AG10803 (cell line): Measurements from ENCODE around the gene IL1RL1.

Experiments
- DNase-seq: peaks from one replicate; pipeline ENCODE4 v3.0.0; 2010; ENCODE audit warnings: low read depth
- H3K4me3 ChIP-seq: 2 replicates; pipeline ENCODE4 v1.5.1; 2011; ENCODE audit warnings: mild to moderate bottlenecking, low read length, control low read depth
- TF ChIP-seq, protein P1 (sequence below): conservative IDR thresholded peaks from 2 replicates; pipeline ENCODE4 v1.5.1; 2011; ENCODE audit warnings: mild to moderate bottlenecking, low read length, control low read depth, inconsistent platforms

Gene IL1RL1

GRCh38 chr2:102387763-102388546, 76.6 kb downstream of the IL1RL1 start:
- no peak overlapping the region for H3K4me3 ChIP-seq
- DNase-seq: no peak
- TF ChIP-seq, protein P1, sequence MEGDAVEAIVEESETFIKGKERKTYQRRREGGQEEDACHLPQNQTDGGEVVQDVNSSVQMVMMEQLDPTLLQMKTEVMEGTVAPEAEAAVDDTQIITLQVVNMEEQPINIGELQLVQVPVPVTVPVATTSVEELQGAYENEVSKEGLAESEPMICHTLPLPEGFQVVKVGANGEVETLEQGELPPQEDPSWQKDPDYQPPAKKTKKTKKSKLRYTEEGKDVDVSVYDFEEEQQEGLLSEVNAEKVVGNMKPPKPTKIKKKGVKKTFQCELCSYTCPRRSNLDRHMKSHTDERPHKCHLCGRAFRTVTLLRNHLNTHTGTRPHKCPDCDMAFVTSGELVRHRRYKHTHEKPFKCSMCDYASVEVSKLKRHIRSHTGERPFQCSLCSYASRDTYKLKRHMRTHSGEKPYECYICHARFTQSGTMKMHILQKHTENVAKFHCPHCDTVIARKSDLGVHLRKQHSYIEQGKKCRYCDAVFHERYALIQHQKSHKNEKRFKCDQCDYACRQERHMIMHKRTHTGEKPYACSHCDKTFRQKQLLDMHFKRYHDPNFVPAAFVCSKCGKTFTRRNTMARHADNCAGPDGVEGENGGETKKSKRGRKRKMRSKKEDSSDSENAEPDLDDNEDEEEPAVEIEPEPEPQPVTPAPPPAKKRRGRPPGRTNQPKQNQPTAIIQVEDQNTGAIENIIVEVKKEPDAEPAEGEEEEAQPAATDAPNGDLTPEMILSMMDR: no peak

DNA sequence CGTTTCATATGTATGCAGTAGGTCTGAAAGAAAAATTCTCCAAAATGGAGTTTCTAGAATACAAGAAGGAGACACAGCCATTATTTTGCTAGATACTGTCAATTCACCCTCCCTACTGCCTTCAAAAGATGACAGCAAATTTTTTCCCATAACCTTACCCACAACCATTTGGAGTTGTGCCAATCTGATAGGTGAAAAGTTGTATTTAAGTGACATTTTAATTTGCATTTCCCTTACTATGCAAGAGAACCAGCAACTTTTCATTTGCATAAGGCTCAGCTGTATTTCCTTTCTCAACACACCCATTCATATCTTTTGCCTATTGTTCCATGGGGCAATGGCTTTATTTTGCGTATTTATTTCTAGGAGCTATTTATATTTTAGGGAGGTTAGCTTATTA, 80.2 kb downstream of the IL1RL1 start:
- no peak overlapping the region for H3K4me3 ChIP-seq
- DNase-seq: no peak
- TF ChIP-seq, protein P1: no peak

GRCh38 chr2:102392096-102392495, 80.7 kb downstream of the IL1RL1 start:
- no peak overlapping the region for H3K4me3 ChIP-seq
- no peak for DNase-seq
- TF ChIP-seq, protein P1: no peak

DNA sequence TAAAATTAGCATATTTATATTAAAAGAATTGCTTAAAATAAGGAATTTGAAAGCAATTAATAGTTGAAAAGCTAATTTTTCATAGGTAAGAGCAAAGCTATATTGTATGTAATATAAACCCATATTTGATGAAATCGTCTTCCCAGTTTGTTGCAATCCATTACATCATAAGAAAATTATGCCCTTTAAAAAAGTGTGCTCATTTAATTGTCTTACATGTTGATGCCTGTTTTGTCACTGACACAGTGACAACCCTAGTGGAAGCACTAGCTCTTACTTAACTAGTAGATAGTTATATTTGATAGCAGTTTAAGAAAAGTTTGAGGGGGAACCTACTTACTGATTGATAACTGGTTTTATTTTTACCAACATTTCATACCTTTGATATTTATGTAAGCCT, 81.6 kb downstream of the IL1RL1 start:
- H3K4me3 ChIP-seq: no peak overlapping the region
- TF ChIP-seq, protein P1: no peak
- no peak for DNase-seq

GRCh38 chr2:102396012-102396411, 84.6 kb downstream of the IL1RL1 start:
- TF ChIP-seq, protein P1: no peak

GRCh38 chr2:102397209-102397608, 85.8 kb downstream of the IL1RL1 start:
- no peak overlapping the region for H3K4me3 ChIP-seq
- DNase-seq: no peak
- TF ChIP-seq, protein P1: no peak

More at GRCh38 chr2:102396012-102396411, 84.6 kb downstream of the IL1RL1 start:
- H3K4me3 ChIP-seq: no peak overlapping the region
- DNase-seq: no peak

DNA sequence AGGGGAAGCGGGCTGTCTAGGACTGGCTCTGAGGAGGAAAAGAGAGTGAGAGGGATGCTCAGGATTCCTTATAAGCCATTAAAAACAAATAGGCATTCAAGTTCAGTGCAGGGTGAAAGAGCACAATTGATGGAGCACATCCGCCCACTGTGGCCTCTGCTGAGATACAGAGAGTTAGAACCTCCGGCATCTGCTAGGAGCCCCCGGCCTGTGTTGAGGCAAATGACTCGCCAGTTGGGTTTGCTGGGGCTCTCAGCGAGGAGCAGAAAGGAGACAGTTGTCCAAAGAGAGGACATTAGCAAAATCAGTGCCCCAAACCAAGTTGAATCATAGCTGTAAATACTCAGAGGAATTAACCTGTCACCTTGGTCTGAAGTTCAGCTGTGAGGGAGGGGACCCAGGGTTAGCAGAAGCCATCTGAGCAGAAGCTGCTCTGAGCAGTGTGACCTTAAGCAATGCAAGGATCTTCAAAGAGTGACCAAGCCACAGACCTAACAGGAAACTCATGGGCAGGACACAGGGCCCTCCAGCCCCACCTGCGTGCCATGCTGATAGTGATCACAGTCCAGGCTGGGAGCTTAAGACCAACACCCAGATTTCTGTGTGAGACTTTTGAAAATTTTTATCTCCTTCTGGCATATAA, 88.3 kb downstream of the IL1RL1 start:
- no peak overlapping the region for H3K4me3 ChIP-seq
- no peak for DNase-seq
- TF ChIP-seq, protein P1: no peak
